K562 (cell line): ENCODE data around the gene CHPF2.

ENCODE experiments used
- DEAF1 ChIP-seq: fragments of 450-650 bp; formaldehyde crosslinking; IDR thresholded peaks from 2 replicates; pipeline ENCODE4 v1.4.0; 2020; ENCODE audit warnings: mild to moderate bottlenecking, moderate library complexity
- EP300 ChIP-seq: IDR thresholded peaks from 2 replicates; pipeline ENCODE4 v1.6.1; 2012; ENCODE audit warnings: low read length, improper control_type of control experiment
- EZH2 ChIP-seq: IDR thresholded peaks from 2 replicates; pipeline ENCODE4 v1.6.1; 2012; ENCODE audit warnings: low read depth, mild to moderate bottlenecking, inconsistent platforms, low read length, borderline replicate concordance
- HMG20B ChIP-seq: fragments of 250-450 bp; sonication (Bioruptor Pico); IDR thresholded peaks from 2 replicates; pipeline ENCODE4 v1.5.0; 2021; ENCODE audit warnings: mild to moderate bottlenecking
- JUND ChIP-seq, 2 experiments: IDR thresholded peaks; 2 replicates in 1 of 2; 3 replicates in 1 of 2; pipeline ENCODE4 v1.6.1; 2011; ENCODE audit warnings: borderline replicate concordance in 2 of 2, low read depth in 2 of 2, low read length in 2 of 2, improper control_type of control experiment in 1 of 2, missing biosample characterization in 1 of 2, missing genetic modification characterization in 1 of 2, missing genetic modification reagents in 1 of 2
- POLR2AphosphoS5 ChIP-seq: IDR thresholded peaks from 2 replicates; pipeline ENCODE4 v1.6.1; 2011; ENCODE audit warnings: mild to moderate bottlenecking, low read depth, low read length, moderate library complexity; ENCODE audit not compliant: control insufficient read depth, insufficient read depth
- SPI1 ChIP-seq: IDR thresholded peaks from 2 replicates; pipeline ENCODE4 v1.6.1; 2011; ENCODE audit warnings: low read depth, low read length, control low read depth, borderline replicate concordance
- TRIM28 ChIP-seq: fragments of 450-650 bp; IDR thresholded peaks from 2 replicates; pipeline ENCODE4 v1.6.1; 2017
- TF ChIP-seq, protein P1 (sequence below), 2 experiments: IDR thresholded peaks in 1 of 2; conservative IDR thresholded peaks in 1 of 2; 2 replicates each; pipeline ENCODE4 v1.6.1; 2016; ENCODE audit warnings: low read depth in 2 of 2, mild to moderate bottlenecking in 1 of 2, missing compliant biosample characterization in 1 of 2, missing genetic modification characterization in 1 of 2, moderate library complexity in 1 of 2

GRCh38 chr7:151229249-151229648 lies 3.0 kb upstream of the CHPF2 start:
- TF ChIP-seq, protein P1, sequence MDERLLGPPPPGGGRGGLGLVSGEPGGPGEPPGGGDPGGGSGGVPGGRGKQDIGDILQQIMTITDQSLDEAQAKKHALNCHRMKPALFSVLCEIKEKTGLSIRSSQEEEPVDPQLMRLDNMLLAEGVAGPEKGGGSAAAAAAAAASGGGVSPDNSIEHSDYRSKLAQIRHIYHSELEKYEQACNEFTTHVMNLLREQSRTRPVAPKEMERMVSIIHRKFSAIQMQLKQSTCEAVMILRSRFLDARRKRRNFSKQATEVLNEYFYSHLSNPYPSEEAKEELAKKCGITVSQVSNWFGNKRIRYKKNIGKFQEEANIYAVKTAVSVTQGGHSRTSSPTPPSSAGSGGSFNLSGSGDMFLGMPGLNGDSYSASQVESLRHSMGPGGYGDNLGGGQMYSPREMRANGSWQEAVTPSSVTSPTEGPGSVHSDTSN (CRISPR knock-in tag; IDR thresholded peaks at IDR 0.05; ENCODE audit: low read depth) = no peak
- TF ChIP-seq, protein P1 (tag; conservative IDR thresholded peaks at IDR 0.05; ENCODE audit: low read depth) = no peak
- TF ChIP-seq DEAF1 (CRISPR knock-in tag) (no peak), EZH2 (no peak), HMG20B (no peak), POLR2AphosphoS5 (no peak), EP300 (no peak), SPI1 (no peak), JUND (IDR thresholded peaks at IDR 0.05; ENCODE audit: borderline replicate concordance, low read depth, low read length) (no peak), JUND (tag; IDR thresholded peaks at IDR 0.05; ENCODE audit: borderline replicate concordance, low read depth, low read length) (no peak), TRIM28 (no peak)
